IMR-90 (cell line): ENCODE measurements around the gene NDST1. TPM values are rescaled to one million over a fixed set of nuclear protein-coding genes. Genes with fewer than 3 reads are reported as not detected.

ENCODE experiments used
- ATAC-seq: fragments of 200-7000 bp; cut with Tn5 transposase; 2 replicates; pipeline ENCODE4 v1.9.1; 2020; ENCODE audit warnings: low read depth, mild to moderate bottlenecking, moderate library complexity
- BruUV-seq: library from RNA; stranded (reverse); fragments of 400-500 nt; replicated peaks from 2 replicates; lab custom pipeline; 2021; lab: Mats Ljungman, UMichigan
- CTCF ChIA-PET: fragments of 300-600 bp; formaldehyde crosslinking; extraction: SDS; loops from one replicate; lab custom pipeline; 2021; ENCODE audit warnings: antibody characterized with exemption; lab: Yijun Ruan, JAX
- POLR2A ChIA-PET: fragments of 300-600 bp; sonication (Branson Sonifier 250); formaldehyde crosslinking; loops from one replicate; lab custom pipeline; 2022; ENCODE audit warnings: antibody characterized with exemption; ENCODE audit not compliant: unreplicated experiment; lab: Charles Lee
- DNase-seq: peaks from one replicate; pipeline ENCODE4 v3.0.0; 2013
- H2AFZ ChIP-seq: replicated peaks from 2 replicates; pipeline ENCODE3; 2013; ENCODE audit warnings: low read length, mild to moderate bottlenecking; ENCODE audit not compliant: poor library complexity
- H2AK5ac ChIP-seq: 2 replicates; pipeline ENCODE4 v1.6.1; 2013; ENCODE audit warnings: low read depth, low read length, inconsistent platforms
- H2AK9ac ChIP-seq: replicated peaks from 2 replicates; pipeline ENCODE3; 2013; ENCODE audit warnings: mild to moderate bottlenecking, low read depth, low read length, moderate library complexity; ENCODE audit not compliant: poor library complexity
- H2BK120ac ChIP-seq: 2 replicates; pipeline ENCODE4 v1.6.1; 2013; ENCODE audit warnings: low read depth, low read length, inconsistent platforms
- H2BK15ac ChIP-seq: 3 replicates; pipeline ENCODE4 v1.6.1; 2013; ENCODE audit warnings: low read depth, low read length, inconsistent platforms
- H2BK20ac ChIP-seq: 2 replicates; pipeline ENCODE4 v1.6.1; 2013; ENCODE audit warnings: low read depth, mild to moderate bottlenecking, inconsistent platforms, low read length, moderate library complexity
- H2BK5ac ChIP-seq: 2 replicates; pipeline ENCODE4 v1.6.1; 2013; ENCODE audit warnings: mild to moderate bottlenecking, low read depth, low read length, inconsistent platforms; ENCODE audit not compliant: poor library complexity, severe bottlenecking
- H3K14ac ChIP-seq: replicated peaks from 2 replicates; pipeline ENCODE4 v1.6.1; 2013; ENCODE audit warnings: low read depth, low read length, inconsistent platforms
- H3K18ac ChIP-seq: 2 replicates; pipeline ENCODE4 v1.6.1; 2013; ENCODE audit warnings: low read depth, low read length, control low read depth
- H3K23ac ChIP-seq: 2 replicates; pipeline ENCODE4 v1.6.1; 2013; ENCODE audit warnings: low read depth, low read length, inconsistent platforms
- H3K27ac ChIP-seq: 2 replicates; pipeline ENCODE4 v1.5.1; 2013; ENCODE audit warnings: mild to moderate bottlenecking, control low read depth, low read length; ENCODE audit not compliant: insufficient read depth
- H3K27me3 ChIP-seq: 2 replicates; pipeline ENCODE4 v1.6.1; 2013; ENCODE audit warnings: low read length; ENCODE audit not compliant: control insufficient read depth, insufficient read depth
- H3K36me3 ChIP-seq: 2 replicates; pipeline ENCODE4 v1.6.1; 2013; ENCODE audit warnings: low read length, mixed read lengths; ENCODE audit not compliant: control insufficient read depth, insufficient read depth
- H3K4ac ChIP-seq: 2 replicates; pipeline ENCODE4 v1.6.1; 2013; ENCODE audit warnings: low read depth, low read length, inconsistent platforms
- H3K4me1 ChIP-seq: 2 replicates; pipeline ENCODE4 v1.6.1; 2013; ENCODE audit warnings: low read length, mixed read lengths; ENCODE audit not compliant: control insufficient read depth, insufficient read depth
- H3K4me2 ChIP-seq: 2 replicates; pipeline ENCODE4 v1.6.1; 2013; ENCODE audit warnings: low read depth, mild to moderate bottlenecking, control low read depth, low read length, moderate library complexity
- H3K4me3 ChIP-seq: 2 replicates; pipeline ENCODE4 v1.5.1; 2013; ENCODE audit warnings: low read depth, mild to moderate bottlenecking, control low read depth, low read length, moderate library complexity; ENCODE audit not compliant: insufficient read depth
- H3K56ac ChIP-seq: 2 replicates; pipeline ENCODE4 v1.6.1; 2013; ENCODE audit warnings: low read length, inconsistent platforms; ENCODE audit not compliant: insufficient read depth; ENCODE audit errors: extremely low read depth
- H3K79me1 ChIP-seq, 2 experiments: 2 replicates each; pipeline ENCODE4 v1.6.1; 2013; ENCODE audit warnings: low read length in 2 of 2, inconsistent platforms in 1 of 2, low read depth in 1 of 2
- H3K9ac ChIP-seq: 2 replicates; pipeline ENCODE4 v1.6.1; 2013; ENCODE audit warnings: low read depth, low read length, control low read depth
- H3K9me1 ChIP-seq: 2 replicates; pipeline ENCODE4 v1.6.1; 2013; ENCODE audit warnings: low read length, inconsistent platforms; ENCODE audit not compliant: insufficient read depth
- H3K9me3 ChIP-seq: 2 replicates; pipeline ENCODE4 v1.6.1; 2013; ENCODE audit warnings: low read length; ENCODE audit not compliant: control insufficient read depth, insufficient read depth
- H4K20me1 ChIP-seq: 2 replicates; pipeline ENCODE4 v1.6.1; 2013; ENCODE audit warnings: low read length, inconsistent platforms; ENCODE audit not compliant: insufficient read depth
- H4K5ac ChIP-seq: 2 replicates; pipeline ENCODE4 v1.6.1; 2013; ENCODE audit warnings: mild to moderate bottlenecking, low read depth, low read length, control low read depth
- H4K8ac ChIP-seq, 2 experiments: 2 replicates each; pipeline ENCODE4 v1.6.1; 2013; ENCODE audit warnings: low read depth in 2 of 2, low read length in 2 of 2, control low read depth in 1 of 2, inconsistent platforms in 1 of 2
- H4K91ac ChIP-seq: 2 replicates; pipeline ENCODE4 v1.6.1; 2013; ENCODE audit warnings: low read depth, low read length, inconsistent platforms; ENCODE audit not compliant: insufficient read depth
- BHLHE40 ChIP-seq: fragments of 150-350 bp; IDR thresholded peaks from 2 replicates; pipeline ENCODE4 v1.6.1; 2016; ENCODE audit warnings: mild to moderate bottlenecking, low read depth, low read length
- CEBPB ChIP-seq: IDR thresholded peaks from 2 replicates; pipeline ENCODE4 v1.6.1; 2012; ENCODE audit warnings: low read depth, low read length, improper control_type of control experiment
- CHD1 ChIP-seq: IDR thresholded peaks from 2 replicates; pipeline ENCODE4 v1.6.1; 2012; ENCODE audit warnings: low read depth, low read length, improper control_type of control experiment
- ELK1 ChIP-seq: fragments of 150-350 bp; IDR thresholded peaks from 2 replicates; pipeline ENCODE4 v1.6.1; 2016; ENCODE audit warnings: low read depth, mild to moderate bottlenecking, low read length, moderate library complexity, borderline replicate concordance
- FOS ChIP-seq: fragments of 150-350 bp; IDR thresholded peaks from 2 replicates; pipeline ENCODE4 v1.6.1; 2016; ENCODE audit warnings: low read depth, low read length
- MAFK ChIP-seq: IDR thresholded peaks from 2 replicates; pipeline ENCODE4 v1.6.1; 2012; ENCODE audit warnings: low read depth, low read length, improper control_type of control experiment
- MAZ ChIP-seq: IDR thresholded peaks from 2 replicates; pipeline ENCODE4 v1.6.1; 2012; ENCODE audit warnings: low read depth, mild to moderate bottlenecking, low read length, improper control_type of control experiment, moderate library complexity, borderline replicate concordance
- MXI1 ChIP-seq: IDR thresholded peaks from 2 replicates; pipeline ENCODE4 v1.6.1; 2012; ENCODE audit warnings: low read depth, mild to moderate bottlenecking, low read length, moderate library complexity, borderline replicate concordance
- NFE2L2 ChIP-seq: fragments of 150-350 bp; IDR thresholded peaks from 2 replicates; pipeline ENCODE4 v1.6.1; 2016; ENCODE audit warnings: low read depth, mild to moderate bottlenecking, low read length
- POLR2A ChIP-seq: IDR thresholded peaks from 2 replicates; pipeline ENCODE4 v1.6.1; 2012; ENCODE audit warnings: mild to moderate bottlenecking, low read depth, low read length
- RAD21 ChIP-seq: IDR thresholded peaks from 2 replicates; pipeline ENCODE4 v1.6.1; 2012; ENCODE audit warnings: low read length, improper control_type of control experiment
- RCOR1 ChIP-seq: IDR thresholded peaks from 2 replicates; pipeline ENCODE4 v1.6.1; 2012; ENCODE audit warnings: mild to moderate bottlenecking, low read length, improper control_type of control experiment; ENCODE audit not compliant: insufficient replicate concordance
- RFX5 ChIP-seq: IDR thresholded peaks from 2 replicates; pipeline ENCODE4 v1.8.0; 2012; ENCODE audit warnings: low read depth, mild to moderate bottlenecking, low read length, moderate library complexity
- SMC3 ChIP-seq: fragments of 150-350 bp; IDR thresholded peaks from 2 replicates; pipeline ENCODE4 v1.6.1; 2016; ENCODE audit warnings: low read depth, mild to moderate bottlenecking, antibody characterized with exemption, low read length, moderate library complexity
- USF2 ChIP-seq: fragments of 150-350 bp; IDR thresholded peaks from 2 replicates; pipeline ENCODE4 v1.6.1; 2017; ENCODE audit warnings: mild to moderate bottlenecking, antibody characterized with exemption, low read length, low read depth
- WGBS, 2 experiments: methylation state at CpG; one replicate each; pipeline versions ENCODE4 v1.1.5 to v1.1.7; 2013; ENCODE audit warnings: missing lambda C conversion rate in 2 of 2; ENCODE audit not compliant: insufficient read length in 1 of 2; ENCODE audit errors: extremely low coverage in 2 of 2; 5-methylcytosine and 5-hydroxymethylcytosine counted together
- dilution Hi-C: fragments of 300-500 bp; cut with HindIII; formaldehyde crosslinking; loops from one replicate; pipeline ENCODE4 v1.14.3; 2018; ENCODE audit warnings: low sequenced_read_pairs; ENCODE audit not compliant: unreplicated experiment
- in situ Hi-C: fragments of 300-500 bp; cut with MboI; formaldehyde crosslinking; loops from 3 replicates; pipeline ENCODE4 v1.14.3; 2019; ENCODE audit warnings: low sequenced_read_pairs, inconsistent platforms, mixed read lengths
- intact Hi-C: fragments of 100-400 bp; cut with micrococcal nuclease; formaldehyde crosslinking; loops from 2 replicates; pipeline ENCODE4 v1.10.0; 2022
- polyA plus RNA-seq, 3 experiments: library from polyadenylated mRNA; depleted of rRNA; stranded (reverse); fragments of >200 nt; gene quantifications; 2 replicates each; pipeline ENCODE4 v1.2.3, GENCODE V29; 2012; ENCODE audit warnings: low replicate concordance in 1 of 3
- total RNA-seq: library from RNA; depleted of rRNA; stranded (reverse); fragments of >200 nt; gene quantifications from 2 replicates; pipeline ENCODE4 v1.2.3, GENCODE V29; 2012
- TF ChIP-seq, protein P1 (sequence below): conservative IDR thresholded peaks from 2 replicates; pipeline ENCODE4 v1.5.1; 2012; ENCODE audit warnings: mild to moderate bottlenecking, low read depth, low read length, improper control_type of control experiment

NDST1 gene
- total and polyA plus RNA-seq, 2 of the 4 experiments (the other 2 are of a cell fraction): 30.5 to 80.4 TPM

- Histone ChIP-seq H4K8ac (no peak overlapping the region; a peak in 1 of 4 replicates), H2AK5ac (peak overlapping the region; percentile 26; the same call in 1 of the 2 replicates), H2BK5ac (no peak overlapping the region), H3K23ac (no peak overlapping the region), H4K91ac (peak overlapping the region; percentile 74; the same call in 1 of the 2 replicates), H2BK15ac (peak overlapping the region; percentile 48; the same call in 1 of the 3 replicates), H4K20me1 (no peaks in the 10 kb centered on the region), H3K4me3 (no peak overlapping the region), H3K27me3 (no peaks in the 10 kb centered on the region), H3K36me3 (no peaks in the 10 kb centered on the region), H3K9me1 (no peaks in the 10 kb centered on the region; the same call in 1 of the 2 replicates), H3K14ac (no peak overlapping the region), H2AFZ (no peak overlapping the region), H4K5ac (peak overlapping the region; percentile 38; the same call in 1 of the 2 replicates), H2BK20ac (0 out of 2 replicates have a peak overlapping the region, but pooled peaks have one; percentile 21), H3K79me1 (0 out of 4 replicates have a peak, but pooled peaks cover 0 to 6% of the 10 kb centered on the region in 2 experiments), H3K4me2 (no peak overlapping the region), H2AK9ac (no peak overlapping the region), H3K9me3 (no peaks in the 10 kb centered on the region), H3K4ac (peak overlapping the region; percentile 69; the same call in 1 of the 2 replicates), H3K56ac (no peak overlapping the region), H3K9ac (no peak overlapping the region), H3K4me1 (peaks cover 7% of the 10 kb centered on the region), H3K18ac (no peak overlapping the region), H3K27ac (no peak overlapping the region), H2BK120ac (peak overlapping the region; percentile 52; the same call in 1 of the 2 replicates)
- ATAC-seq: no peak
- DNase-seq: no peak
- intact Hi-C loops: no loop called here
- CTCF ChIA-PET: no interaction called here
- in situ Hi-C loops: loop anchor here (5.0 to 10.0 kb wide), 3 partner anchors 61 to 384 kb away; partner anchors contain the start of gene IRGM
- dilution Hi-C loops: no loop called here
- no TSS peak for BruUV-seq
- TF ChIP-seq RCOR1 (no peak), CEBPB (no peak), FOS (no peak), MAFK (no peak), RFX5 (no peak), NFE2L2 (no peak), POLR2A (no peak), RAD21 (no peak), SMC3 (no peak), MXI1 (no peak), MAZ (no peak), BHLHE40 (no peak), ELK1 (no peak), CHD1 (no peak), USF2 (no peak)
- TF ChIP-seq, protein P1, sequence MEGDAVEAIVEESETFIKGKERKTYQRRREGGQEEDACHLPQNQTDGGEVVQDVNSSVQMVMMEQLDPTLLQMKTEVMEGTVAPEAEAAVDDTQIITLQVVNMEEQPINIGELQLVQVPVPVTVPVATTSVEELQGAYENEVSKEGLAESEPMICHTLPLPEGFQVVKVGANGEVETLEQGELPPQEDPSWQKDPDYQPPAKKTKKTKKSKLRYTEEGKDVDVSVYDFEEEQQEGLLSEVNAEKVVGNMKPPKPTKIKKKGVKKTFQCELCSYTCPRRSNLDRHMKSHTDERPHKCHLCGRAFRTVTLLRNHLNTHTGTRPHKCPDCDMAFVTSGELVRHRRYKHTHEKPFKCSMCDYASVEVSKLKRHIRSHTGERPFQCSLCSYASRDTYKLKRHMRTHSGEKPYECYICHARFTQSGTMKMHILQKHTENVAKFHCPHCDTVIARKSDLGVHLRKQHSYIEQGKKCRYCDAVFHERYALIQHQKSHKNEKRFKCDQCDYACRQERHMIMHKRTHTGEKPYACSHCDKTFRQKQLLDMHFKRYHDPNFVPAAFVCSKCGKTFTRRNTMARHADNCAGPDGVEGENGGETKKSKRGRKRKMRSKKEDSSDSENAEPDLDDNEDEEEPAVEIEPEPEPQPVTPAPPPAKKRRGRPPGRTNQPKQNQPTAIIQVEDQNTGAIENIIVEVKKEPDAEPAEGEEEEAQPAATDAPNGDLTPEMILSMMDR: no peak
- POLR2A ChIA-PET: no interaction called here
- no CpG with 5 or more reads among the region's 2 CpGs for WGBS, 2 experiments
Measured at GRCh38 chr5:150461231-150461630, 46.7 kb upstream of the NDST1 start.
